ENCODE measurements around the gene ASCC1. TPM values are rescaled to one million over a fixed set of nuclear protein-coding genes. Genes with fewer than 3 reads are reported as not detected.
"Not testable (repeated sequence)": the region's sequence is repeated elsewhere in the genome, so short reads cannot be mapped to it uniquely, and the experiment has no call there.

Gene ASCC1
- total RNA-seq, 1 experiment from 2014 or later: 40.2 TPM

DNA sequence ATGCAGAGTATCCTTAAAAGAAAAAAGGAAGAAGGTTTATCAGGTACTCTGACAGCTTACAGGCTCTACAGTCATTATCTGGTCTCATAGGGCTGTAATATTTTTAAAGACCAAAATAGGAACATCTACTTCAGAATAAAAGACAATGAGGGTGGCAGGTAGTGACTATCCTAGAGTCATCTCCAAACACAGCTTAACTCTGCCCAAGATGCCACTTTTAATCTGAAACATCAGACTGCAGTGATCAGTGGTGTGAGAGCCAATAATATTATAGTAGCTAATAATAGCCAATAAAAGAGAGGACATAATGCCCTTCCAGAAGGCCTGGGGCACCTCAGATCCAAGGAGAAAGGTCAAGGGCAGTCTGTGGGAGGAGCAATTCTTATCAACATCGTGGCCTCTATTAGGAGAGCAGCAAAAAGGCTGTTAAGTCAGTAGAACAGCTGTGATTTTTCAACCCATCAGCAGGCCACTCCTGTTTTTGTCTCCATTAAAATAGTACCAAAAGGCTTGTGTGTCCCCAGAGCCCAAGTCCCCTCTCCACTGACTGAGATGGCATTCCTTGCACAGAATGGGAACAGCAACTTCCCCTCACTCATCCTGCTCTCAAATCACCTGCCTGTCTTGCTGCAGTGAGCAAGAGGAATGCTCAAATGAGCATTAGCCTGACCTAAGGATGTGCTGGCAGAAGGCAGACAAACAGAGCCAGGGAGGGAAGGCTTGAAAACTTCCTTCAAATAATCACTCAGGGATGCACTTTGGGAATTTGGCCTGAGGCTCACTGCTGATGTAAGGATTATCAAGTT, 107.0 kb downstream of the ASCC1 start:
- Histone ChIP-seq H3K4me1 (ENCODE audit: insufficient read depth, low read length, poor library complexity, severe bottlenecking) (peaks cover 5% of the 10 kb centered on the region), H3K4me3 (ENCODE audit: low read depth, low read length, poor library complexity, severe bottlenecking) (no peak overlapping the region), H3K27me3 (replicated peaks; ENCODE audit: insufficient read depth, low read depth, low read length, poor library complexity) (no peaks in the 10 kb centered on the region), H3K36me3 (ENCODE audit: insufficient read depth, low read length, poor library complexity, severe bottlenecking) (no peaks in the 10 kb centered on the region), H3K27ac (ENCODE audit: low read depth, low read length, poor library complexity, severe bottlenecking) (no peak overlapping the region), H3K9me3 (ENCODE audit: low read depth, low read length, poor library complexity, severe bottlenecking) (no peaks in the 10 kb centered on the region)
- ChIA-PET POLR2A (ENCODE audit: low non-redundant PET) (no interaction called here), CTCF (interaction anchor here (0.5 kb wide), 1 partner anchor 154 kb away, joined by 3 read pairs; no protein-coding TSS in a partner anchor)
- DNase-seq (ENCODE audit: low spot score): no peak
- intact Hi-C loops (cut with micrococcal nuclease; ENCODE audit: unreplicated experiment): no loop called here
- TF ChIP-seq CTCF (conservative IDR thresholded peaks at IDR 0.05; ENCODE audit: low read depth, low read length) (no peak), EZH2 (IDR thresholded peaks at IDR 0.05; ENCODE audit: borderline replicate concordance, low read depth, low read length, poor library complexity, severe bottlenecking) (no peak)
- BruUV-seq (replicated peaks): no TSS peak

GRCh38 chr10:72108004-72108370, 108.1 kb downstream of the ASCC1 start:
- H3K36me3 ChIP-seq (ENCODE audit: insufficient read depth, low read length, poor library complexity, severe bottlenecking); H3K4me1 ChIP-seq (ENCODE audit: insufficient read depth, low read length, poor library complexity, severe bottlenecking); H3K27ac ChIP-seq (ENCODE audit: low read depth, low read length, poor library complexity, severe bottlenecking); POLR2A ChIA-PET (ENCODE audit: low non-redundant PET); H3K4me3 ChIP-seq (ENCODE audit: low read depth, low read length, poor library complexity, severe bottlenecking); BruUV-seq (replicated peaks); intact Hi-C loops (cut with micrococcal nuclease; ENCODE audit: unreplicated experiment); H3K27me3 ChIP-seq (replicated peaks; ENCODE audit: insufficient read depth, low read depth, low read length, poor library complexity); H3K9me3 ChIP-seq (ENCODE audit: low read depth, low read length, poor library complexity, severe bottlenecking); CTCF ChIA-PET; DNase-seq (ENCODE audit: low spot score): not testable (repeated sequence)

GRCh38 chr10:72107325-72108003, 108.6 kb downstream of the ASCC1 start:
- no TSS peak for BruUV-seq (replicated peaks)
- ChIA-PET CTCF (no interaction called here), POLR2A (ENCODE audit: low non-redundant PET) (no interaction called here)
- Histone ChIP-seq H3K9me3 (ENCODE audit: low read depth, low read length, poor library complexity, severe bottlenecking) (no peaks in the 10 kb centered on the region), H3K36me3 (ENCODE audit: insufficient read depth, low read length, poor library complexity, severe bottlenecking) (no peaks in the 10 kb centered on the region), H3K4me3 (ENCODE audit: low read depth, low read length, poor library complexity, severe bottlenecking) (no peak overlapping the region), H3K27me3 (replicated peaks; ENCODE audit: insufficient read depth, low read depth, low read length, poor library complexity) (no peaks in the 10 kb centered on the region), H3K4me1 (ENCODE audit: insufficient read depth, low read length, poor library complexity, severe bottlenecking) (peaks cover 5% of the 10 kb centered on the region), H3K27ac (ENCODE audit: low read depth, low read length, poor library complexity, severe bottlenecking) (no peak overlapping the region)
- TF ChIP-seq EZH2 (IDR thresholded peaks at IDR 0.05; ENCODE audit: borderline replicate concordance, low read depth, low read length, poor library complexity, severe bottlenecking): no peak
- TF ChIP-seq CTCF (conservative IDR thresholded peaks at IDR 0.05; ENCODE audit: low read depth, low read length): no peak
- no peak for DNase-seq (ENCODE audit: low spot score)
- intact Hi-C loops (cut with micrococcal nuclease; ENCODE audit: unreplicated experiment): no loop called here
